Keratinocyte (primary cell): ENCODE measurements around the gene SLC4A2.
A peak's percentile ranks its signal among the peaks of the same experiment; 100 is the strongest.

ENCODE experiments used
- CTCF ChIP-seq, 3 experiments: IDR thresholded peaks in 1 of 3; conservative IDR thresholded peaks in 1 of 3; optimal IDR thresholded peaks in 1 of 3; 2 replicates in 2 of 3; 3 replicates in 1 of 3; pipeline versions ENCODE3 to v1.5.1; 2011; ENCODE audit warnings: low read length in 3 of 3, mild to moderate bottlenecking in 3 of 3, moderate library complexity in 2 of 3, control low read depth in 1 of 3, inconsistent platforms in 1 of 3; ENCODE audit not compliant: insufficient read depth in 2 of 3; ENCODE audit errors: extremely low read depth in 1 of 3
- EZH2 ChIP-seq: IDR thresholded peaks from one replicate; pipeline ENCODE4 v1.6.1; 2012; ENCODE audit warnings: inconsistent platforms, mild to moderate bottlenecking, low read length, moderate library complexity

GRCh38 chr7:151076863-151077704 lies 17.7 kb downstream of the SLC4A2 start:
- peak in 2 of 3 experiments; percentile 35 for TF ChIP-seq CTCF (optimal IDR thresholded peaks at IDR 0.05 in 1 of 3, IDR thresholded peaks at IDR 0.05 in 1 of 3, conservative IDR thresholded peaks at IDR 0.05 in 1 of 3; ENCODE audit: extremely low read depth in 1 of 3, insufficient read depth in 2 of 3, low read length in 3 of 3)
- TF ChIP-seq EZH2, result no peak
